GM12892 (cell line): ENCODE data around the gene DNMT3B.

Experiments used
- POLR2A ChIP-seq: IDR thresholded peaks from 2 replicates; pipeline ENCODE4 v1.6.1; 2011; ENCODE audit warnings: low read depth, low read length, control low read depth
- POLR2AphosphoS5 ChIP-seq: IDR thresholded peaks from 2 replicates; pipeline ENCODE4 v1.6.1; 2011; ENCODE audit warnings: low read depth, low read length, control low read depth
- TAF1 ChIP-seq: IDR thresholded peaks from 2 replicates; pipeline ENCODE4 v1.6.1; 2011; ENCODE audit warnings: low read depth, mild to moderate bottlenecking, control low read depth, low read length, borderline replicate concordance

- no peak for TF ChIP-seq POLR2AphosphoS5
- no peak for TF ChIP-seq POLR2A
- no peak for TF ChIP-seq TAF1
Measured at GRCh38 chr20:32780278-32780677, 18.1 kb downstream of the DNMT3B start.
